ENCODE results near the gene NOX3.
"Not testable (repeated sequence)": the region's sequence is repeated elsewhere in the genome, so short reads cannot be mapped to it uniquely, and the experiment has no call there.

The NOX3 gene

DNA sequence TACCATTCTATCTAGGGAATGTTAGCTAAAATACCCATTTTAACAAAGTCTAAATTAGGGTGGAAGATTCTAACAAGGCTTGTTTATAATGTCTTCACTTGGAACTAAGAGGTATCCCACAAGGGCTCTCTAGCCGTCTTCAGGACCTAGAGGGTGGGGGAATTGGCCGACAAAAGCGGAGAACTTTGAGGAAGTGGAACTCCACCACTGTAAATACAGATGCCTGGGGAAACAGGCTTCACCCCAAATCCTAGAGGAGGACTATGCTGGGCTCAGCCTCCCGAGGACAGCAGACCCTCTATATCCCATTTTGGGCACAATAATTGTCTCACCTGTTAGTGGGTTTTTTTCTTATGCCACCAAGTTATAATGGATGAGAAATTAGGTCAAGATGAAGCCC, 83.4 kb downstream of the NOX3 start:
- TF ChIP-seq, protein P1, sequence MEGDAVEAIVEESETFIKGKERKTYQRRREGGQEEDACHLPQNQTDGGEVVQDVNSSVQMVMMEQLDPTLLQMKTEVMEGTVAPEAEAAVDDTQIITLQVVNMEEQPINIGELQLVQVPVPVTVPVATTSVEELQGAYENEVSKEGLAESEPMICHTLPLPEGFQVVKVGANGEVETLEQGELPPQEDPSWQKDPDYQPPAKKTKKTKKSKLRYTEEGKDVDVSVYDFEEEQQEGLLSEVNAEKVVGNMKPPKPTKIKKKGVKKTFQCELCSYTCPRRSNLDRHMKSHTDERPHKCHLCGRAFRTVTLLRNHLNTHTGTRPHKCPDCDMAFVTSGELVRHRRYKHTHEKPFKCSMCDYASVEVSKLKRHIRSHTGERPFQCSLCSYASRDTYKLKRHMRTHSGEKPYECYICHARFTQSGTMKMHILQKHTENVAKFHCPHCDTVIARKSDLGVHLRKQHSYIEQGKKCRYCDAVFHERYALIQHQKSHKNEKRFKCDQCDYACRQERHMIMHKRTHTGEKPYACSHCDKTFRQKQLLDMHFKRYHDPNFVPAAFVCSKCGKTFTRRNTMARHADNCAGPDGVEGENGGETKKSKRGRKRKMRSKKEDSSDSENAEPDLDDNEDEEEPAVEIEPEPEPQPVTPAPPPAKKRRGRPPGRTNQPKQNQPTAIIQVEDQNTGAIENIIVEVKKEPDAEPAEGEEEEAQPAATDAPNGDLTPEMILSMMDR (IDR thresholded peaks at IDR 0.05; ENCODE audit: poor library complexity, severe bottlenecking): no peak
- ATAC-seq (ENCODE audit: low read depth): no peak

DNA sequence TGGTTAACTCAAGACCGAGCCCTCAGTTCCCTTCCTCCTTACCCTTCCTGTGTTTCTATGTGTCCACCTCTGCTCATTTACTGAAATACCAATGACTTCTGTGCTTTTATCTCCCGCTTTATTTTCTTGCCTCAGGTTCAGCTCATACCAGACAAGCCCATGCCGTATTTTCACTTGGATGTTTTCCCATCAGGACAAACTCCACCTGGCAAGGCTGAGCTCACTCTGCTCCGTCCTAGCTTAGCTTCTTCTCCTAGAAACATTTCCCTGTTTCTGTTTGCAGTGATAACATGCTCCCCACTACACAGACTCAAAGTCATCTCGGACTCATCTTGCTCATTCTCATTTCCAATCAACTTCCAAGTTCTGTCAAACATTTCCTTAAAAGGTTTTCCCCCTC, 84.4 kb downstream of the NOX3 start:
- no peaks in the 10 kb centered on the region for H3K36me3 ChIP-seq (ENCODE audit: low read depth)
- ATAC-seq (ENCODE audit: low read depth): no peak
- no peaks in the 10 kb centered on the region for H3K4me1 ChIP-seq (ENCODE audit: insufficient read depth, poor library complexity, severe bottlenecking)
- H3K9me3 ChIP-seq (ENCODE audit: severe bottlenecking): no peaks in the 10 kb centered on the region
- no peak overlapping the region for H3K27ac ChIP-seq (ENCODE audit: poor library complexity, severe bottlenecking)
- DNase-seq (ENCODE audit: low spot score): no peak
- TF ChIP-seq, protein P1 (IDR thresholded peaks at IDR 0.05; ENCODE audit: poor library complexity, severe bottlenecking): no peak
- no peaks in the 10 kb centered on the region for H3K27me3 ChIP-seq (ENCODE audit: insufficient read depth, poor library complexity, severe bottlenecking)
- no peak overlapping the region for H3K4me3 ChIP-seq (ENCODE audit: severe bottlenecking)

More for the DNA sequence above, 83.4 kb downstream of the NOX3 start:
- Histone ChIP-seq H3K27ac (ENCODE audit: poor library complexity, severe bottlenecking) (no peak overlapping the region), H3K4me1 (ENCODE audit: insufficient read depth, poor library complexity, severe bottlenecking) (no peaks in the 10 kb centered on the region), H3K4me3 (ENCODE audit: severe bottlenecking) (no peak overlapping the region), H3K9me3 (ENCODE audit: severe bottlenecking) (no peaks in the 10 kb centered on the region), H3K36me3 (ENCODE audit: low read depth) (no peaks in the 10 kb centered on the region), H3K27me3 (ENCODE audit: insufficient read depth, poor library complexity, severe bottlenecking) (no peaks in the 10 kb centered on the region)
- DNase-seq (ENCODE audit: low spot score): no peak

DNA sequence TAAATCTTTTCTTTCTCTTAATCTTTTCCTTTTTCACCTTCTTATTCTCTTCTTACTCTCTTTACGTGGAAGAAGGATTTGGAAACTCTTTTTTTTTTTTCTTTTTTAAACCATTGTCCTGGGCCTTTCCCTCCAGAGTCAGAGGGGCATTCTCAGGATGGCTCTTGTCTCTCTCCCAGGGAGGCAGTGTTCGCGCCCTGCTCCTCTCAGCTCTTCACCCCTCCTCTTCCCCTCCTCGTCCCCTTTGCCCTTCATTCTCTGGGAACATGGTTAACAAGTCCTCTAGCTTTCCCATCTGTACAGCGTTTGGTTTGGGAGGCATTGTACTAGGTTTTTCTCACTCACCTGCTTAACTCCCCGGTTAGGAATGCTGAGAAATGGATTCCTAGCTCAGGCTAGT, 89.3 kb downstream of the NOX3 start:
- ATAC-seq (ENCODE audit: low read depth) (no peak), DNase-seq (ENCODE audit: low spot score) (no peak)
- Histone ChIP-seq H3K9me3 (ENCODE audit: severe bottlenecking) (no peaks in the 10 kb centered on the region), H3K27ac (ENCODE audit: poor library complexity, severe bottlenecking) (no peak overlapping the region), H3K4me1 (ENCODE audit: insufficient read depth, poor library complexity, severe bottlenecking) (no peaks in the 10 kb centered on the region), H3K27me3 (ENCODE audit: insufficient read depth, poor library complexity, severe bottlenecking) (no peaks in the 10 kb centered on the region), H3K4me3 (ENCODE audit: severe bottlenecking) (no peak overlapping the region), H3K36me3 (ENCODE audit: low read depth) (no peaks in the 10 kb centered on the region)
- TF ChIP-seq, protein P1 (IDR thresholded peaks at IDR 0.05; ENCODE audit: poor library complexity, severe bottlenecking): no peak

DNA sequence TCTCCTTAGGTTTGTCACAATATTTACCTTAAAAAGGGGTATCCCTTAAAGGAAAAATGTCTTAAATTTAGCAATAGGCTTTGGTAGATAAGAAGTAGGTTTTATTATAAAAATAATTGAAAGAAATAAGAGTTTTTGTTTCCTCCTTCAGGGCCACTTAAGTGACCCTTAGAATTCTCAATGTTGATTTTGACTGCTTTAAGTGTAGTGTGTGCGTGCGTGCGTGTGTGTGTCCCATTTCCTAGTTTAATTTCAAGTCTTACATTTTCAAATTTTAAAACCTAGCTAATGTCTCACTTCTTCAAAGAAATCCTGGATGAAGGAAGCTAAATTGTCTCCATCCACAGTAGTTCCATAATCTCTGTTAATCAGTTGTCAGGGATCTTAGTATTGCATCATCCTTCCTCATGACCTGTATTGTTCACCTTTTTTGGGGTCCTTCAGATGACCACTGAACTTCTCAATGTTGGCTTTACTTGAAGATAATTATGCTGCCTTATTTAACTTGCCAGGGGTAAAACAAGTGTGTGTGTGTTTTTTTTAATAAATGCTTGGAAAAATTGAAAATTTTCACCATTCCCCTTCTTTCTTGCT, 90.7 kb downstream of the NOX3 start:
- H3K4me3 ChIP-seq (ENCODE audit: severe bottlenecking): no peak overlapping the region
- TF ChIP-seq, protein P1 (IDR thresholded peaks at IDR 0.05; ENCODE audit: poor library complexity, severe bottlenecking): no peak
- H3K27me3 ChIP-seq (ENCODE audit: insufficient read depth, poor library complexity, severe bottlenecking): no peaks in the 10 kb centered on the region
- no peak for ATAC-seq (ENCODE audit: low read depth)
- H3K9me3 ChIP-seq (ENCODE audit: severe bottlenecking): no peaks in the 10 kb centered on the region
- no peak for DNase-seq (ENCODE audit: low spot score)
- H3K27ac ChIP-seq (ENCODE audit: poor library complexity, severe bottlenecking): no peak overlapping the region
- no peaks in the 10 kb centered on the region for H3K4me1 ChIP-seq (ENCODE audit: insufficient read depth, poor library complexity, severe bottlenecking)
- no peaks in the 10 kb centered on the region for H3K36me3 ChIP-seq (ENCODE audit: low read depth)

DNA sequence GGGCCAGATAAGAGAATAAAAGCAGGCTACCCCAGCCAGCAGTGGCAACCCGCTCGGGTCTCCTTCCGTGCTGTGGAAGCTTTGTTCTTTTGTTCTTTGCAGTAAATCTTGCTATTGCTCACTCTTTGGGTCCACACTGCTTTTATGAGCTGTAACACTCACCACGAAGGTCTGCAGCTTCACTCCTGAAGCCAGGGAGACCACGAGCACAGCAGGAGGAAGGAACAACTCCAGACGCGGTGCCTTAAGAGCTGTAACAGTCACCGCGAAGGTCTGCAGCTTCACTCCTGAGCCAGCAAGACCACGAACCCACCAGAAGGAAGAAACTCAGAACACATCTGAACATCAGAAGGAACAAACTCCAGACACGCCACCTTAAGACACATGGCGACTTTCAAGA, 91.6 kb downstream of the NOX3 start:
- not testable (repeated sequence) for ATAC-seq (ENCODE audit: low read depth)

DNA sequence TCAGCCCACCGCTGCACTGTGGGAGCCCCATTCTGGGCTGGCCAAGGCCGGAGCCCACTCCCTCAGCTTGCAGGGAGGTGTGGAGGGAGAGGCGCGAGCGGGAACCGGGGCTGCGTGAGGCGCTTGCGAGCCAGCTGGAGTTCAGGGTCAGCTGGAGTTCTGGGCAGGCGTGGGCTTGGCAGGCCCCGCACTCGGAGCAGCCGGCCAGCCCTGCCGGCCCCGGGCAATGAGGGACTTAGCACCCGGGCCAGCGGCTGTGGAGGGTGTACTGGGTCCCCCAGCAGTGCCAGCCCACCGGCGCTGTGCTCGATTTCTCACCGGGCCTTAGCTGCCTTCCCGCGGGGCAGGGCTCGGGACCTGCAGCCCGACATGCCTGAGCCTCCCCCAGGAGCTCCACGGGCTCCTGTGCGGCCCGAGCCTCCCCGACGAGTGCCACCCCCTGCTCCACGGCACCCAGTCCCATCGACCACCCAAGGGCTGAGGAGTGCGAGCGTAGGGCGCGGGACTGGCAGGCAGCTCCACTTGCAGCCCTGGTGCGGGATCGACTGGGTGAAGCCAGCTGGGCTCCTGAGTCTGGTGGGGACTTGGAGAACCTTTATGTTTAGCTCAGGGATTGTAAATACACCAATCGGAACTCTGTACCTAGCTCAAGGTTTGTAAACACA, 92.5 kb downstream of the NOX3 start:
- not testable (repeated sequence) for H3K4me1 ChIP-seq (ENCODE audit: insufficient read depth, poor library complexity, severe bottlenecking); H3K9me3 ChIP-seq (ENCODE audit: severe bottlenecking); H3K27ac ChIP-seq (ENCODE audit: poor library complexity, severe bottlenecking); H3K27me3 ChIP-seq (ENCODE audit: insufficient read depth, poor library complexity, severe bottlenecking); H3K36me3 ChIP-seq (ENCODE audit: low read depth); DNase-seq (ENCODE audit: low spot score); ATAC-seq (ENCODE audit: low read depth); H3K4me3 ChIP-seq (ENCODE audit: severe bottlenecking)

More for the DNA sequence above, 91.6 kb downstream of the NOX3 start:
- not testable (repeated sequence) for H3K4me1 ChIP-seq (ENCODE audit: insufficient read depth, poor library complexity, severe bottlenecking); H3K36me3 ChIP-seq (ENCODE audit: low read depth); H3K27ac ChIP-seq (ENCODE audit: poor library complexity, severe bottlenecking); H3K4me3 ChIP-seq (ENCODE audit: severe bottlenecking); DNase-seq (ENCODE audit: low spot score); H3K9me3 ChIP-seq (ENCODE audit: severe bottlenecking); H3K27me3 ChIP-seq (ENCODE audit: insufficient read depth, poor library complexity, severe bottlenecking)
